Measurements from ENCODE around the gene XPO6.
A peak's percentile ranks its signal among the peaks of the same experiment; 100 is the strongest.
"Not testable (repeated sequence)": the region's sequence is repeated elsewhere in the genome, so short reads cannot be mapped to it uniquely, and the experiment has no call there.

XPO6 gene

GRCh38 chr16:28145796-28146195 is 66.0 kb downstream of the XPO6 start:
- DNase-seq: no peak

DNA sequence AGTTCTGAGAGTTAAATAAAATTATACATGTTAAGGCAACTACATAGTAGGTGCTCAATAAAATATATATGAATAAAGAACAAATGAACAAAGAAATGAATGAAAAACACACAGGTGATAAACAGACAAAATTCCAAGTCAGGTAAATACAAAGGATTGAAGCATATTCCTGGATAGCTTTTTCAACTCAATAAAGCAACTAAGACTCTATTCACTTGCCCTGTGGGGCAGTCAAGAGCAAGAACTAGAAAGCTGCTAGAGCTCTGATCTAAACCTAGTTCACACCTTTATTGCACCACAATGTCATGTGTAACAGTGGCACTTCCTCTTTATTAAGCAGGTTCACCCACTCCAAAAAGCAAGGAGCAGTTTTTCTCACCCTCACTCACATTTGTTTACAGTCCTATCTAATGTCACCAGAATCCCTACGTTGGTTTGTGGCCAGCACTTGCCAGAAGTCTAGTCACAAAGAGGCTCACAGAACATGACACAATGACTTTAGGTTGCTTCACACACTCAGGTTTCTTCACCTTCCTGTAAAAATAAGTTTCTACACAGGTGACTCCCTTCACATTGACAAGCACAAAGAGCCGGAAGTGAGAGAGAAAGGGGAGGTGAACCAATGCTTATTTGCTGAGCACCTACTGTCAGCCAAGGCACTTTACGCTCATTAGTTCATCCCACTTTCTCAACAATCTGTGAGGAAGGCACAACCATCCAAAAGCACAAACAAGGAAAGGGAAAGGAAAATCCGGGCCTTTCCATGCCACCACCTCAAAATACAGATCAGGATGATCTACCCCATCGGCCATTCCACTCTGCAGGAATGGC is 70.8 kb downstream of the XPO6 start:
- DNase-seq: peak; percentile 75

DNA sequence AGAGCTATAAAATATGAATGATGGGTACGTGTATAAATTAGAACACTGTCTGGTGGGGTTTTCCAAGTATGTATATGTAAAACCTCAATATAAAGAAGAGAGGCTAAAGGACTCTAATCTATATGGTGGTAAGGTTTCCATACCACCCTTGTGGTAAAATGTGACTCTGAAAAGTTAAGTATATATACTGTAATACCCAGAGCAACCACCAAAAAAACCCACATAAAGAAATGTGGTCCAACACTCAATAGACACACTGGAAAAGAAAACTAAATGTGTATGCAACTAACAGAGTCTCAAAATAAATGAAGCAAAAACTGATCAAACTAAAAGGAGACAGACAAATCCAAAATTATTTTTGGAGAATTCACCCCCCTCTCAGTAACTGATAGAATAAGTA is 72.2 kb downstream of the XPO6 start:
- no peak for DNase-seq

DNA sequence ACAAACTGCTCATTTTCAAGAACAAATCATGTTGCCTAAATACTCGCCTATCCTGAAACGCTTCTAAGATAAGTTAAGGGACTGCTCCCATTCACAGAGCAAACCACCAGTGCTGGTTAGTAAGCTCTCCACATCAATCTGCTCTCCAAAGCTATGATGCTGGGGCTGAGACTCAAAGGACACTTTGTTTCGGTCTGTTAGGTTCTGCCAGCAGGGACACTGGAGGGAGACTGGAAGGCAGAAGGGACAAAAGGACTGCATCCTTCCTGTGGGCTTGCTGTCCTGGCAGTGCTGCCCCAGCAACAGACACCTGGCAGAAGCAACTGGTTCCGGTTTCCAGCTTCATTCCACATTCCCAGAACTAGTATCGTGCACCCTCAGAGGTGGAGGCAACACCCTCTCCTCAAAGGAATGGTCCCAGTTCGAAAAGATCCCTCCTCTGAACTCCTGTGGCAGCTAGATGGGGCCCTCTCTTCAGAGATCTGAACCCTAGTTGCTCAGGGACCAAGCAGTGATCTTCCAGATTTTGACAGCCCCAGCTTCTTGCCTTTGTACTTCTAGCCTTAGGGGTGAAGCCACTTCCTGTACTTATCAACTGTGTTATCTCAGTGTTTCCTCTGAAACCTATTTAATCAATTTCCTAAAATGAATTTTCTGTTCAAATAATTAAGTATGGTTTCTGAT is 74.9 kb downstream of the XPO6 start:
- DNase-seq: peak; percentile 69

GRCh38 chr16:28133666-28134065 is 78.1 kb downstream of the XPO6 start:
- DNase-seq: no peak

- DNase-seq: no peak
These were observed 79.9 kb downstream of the XPO6 start for GRCh38 chr16:28131743-28132393.

GRCh38 chr16:28131181-28131580 is 80.6 kb downstream of the XPO6 start:
- no peak for DNase-seq

DNA sequence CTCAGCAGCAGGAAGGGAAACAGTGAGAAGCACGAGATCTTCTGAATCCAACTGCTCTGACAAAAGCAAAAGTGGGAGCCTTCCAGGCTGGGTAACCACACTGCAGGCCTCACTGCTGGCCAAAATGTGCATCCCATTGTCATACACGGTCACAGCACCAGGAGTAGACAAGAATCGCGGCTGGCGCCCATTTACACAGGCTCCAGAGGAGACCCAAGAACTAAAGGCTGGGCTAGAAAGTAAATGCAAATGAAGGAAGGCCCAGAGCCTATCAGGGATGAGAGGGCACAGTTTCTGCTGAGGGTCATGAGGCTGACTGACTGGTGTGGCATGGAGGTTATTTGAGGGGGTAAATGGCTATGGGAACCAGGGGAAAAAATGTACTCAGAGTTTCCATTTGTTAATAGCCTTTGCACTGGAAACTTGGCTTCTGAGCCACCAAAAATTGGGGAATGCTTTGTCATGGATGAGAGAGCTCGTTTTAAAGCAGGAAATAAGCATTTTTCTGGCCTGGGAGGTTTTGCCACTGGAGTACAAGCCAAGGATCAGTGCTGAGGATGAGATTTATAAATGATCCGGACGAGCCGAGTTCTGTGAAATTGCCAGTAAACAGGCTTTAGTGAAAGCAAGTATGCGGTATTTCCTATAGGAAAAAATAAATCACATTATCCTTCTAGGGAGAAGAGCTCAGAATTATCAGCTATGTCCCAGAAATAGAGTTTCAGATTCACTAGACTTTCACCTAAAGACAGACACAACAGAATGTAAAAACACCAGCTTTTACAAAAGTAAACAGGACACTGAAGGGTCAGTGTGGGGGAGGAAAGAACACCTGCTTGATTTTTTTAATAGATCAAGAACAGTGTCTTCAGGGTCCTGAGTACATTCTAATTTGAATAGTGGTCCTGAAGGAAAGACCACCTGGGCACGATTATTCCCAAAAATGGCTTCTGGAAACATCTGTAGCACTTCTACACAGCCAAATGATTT is 81.4 kb downstream of the XPO6 start:
- no peak for DNase-seq

- DNase-seq: no peak
These were observed 84.8 kb downstream of the XPO6 start for GRCh38 chr16:28126684-28127620.

DNA sequence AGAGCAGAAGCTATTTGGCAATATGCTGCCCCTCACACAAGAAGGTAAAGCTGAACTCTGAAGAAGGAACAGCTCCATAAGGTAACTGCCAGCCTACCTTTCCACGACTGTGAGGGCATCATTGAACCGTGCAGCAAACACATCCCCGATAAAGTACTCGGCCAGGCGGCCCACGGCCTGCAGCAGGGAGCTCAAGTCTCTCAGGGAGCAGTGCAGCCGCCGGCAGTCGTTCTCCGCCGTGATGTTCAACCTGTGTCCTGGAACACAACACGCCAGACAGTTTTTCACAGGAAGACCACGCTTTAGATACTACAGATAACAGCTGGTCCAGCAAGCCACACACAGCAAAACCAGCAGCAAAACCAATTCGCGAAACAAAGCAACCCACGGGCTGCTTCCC is 86.2 kb downstream of the XPO6 start:
- no peak for DNase-seq

GRCh38 chr16:28121527-28121926 is 90.2 kb downstream of the XPO6 start:
- DNase-seq: no peak

DNA sequence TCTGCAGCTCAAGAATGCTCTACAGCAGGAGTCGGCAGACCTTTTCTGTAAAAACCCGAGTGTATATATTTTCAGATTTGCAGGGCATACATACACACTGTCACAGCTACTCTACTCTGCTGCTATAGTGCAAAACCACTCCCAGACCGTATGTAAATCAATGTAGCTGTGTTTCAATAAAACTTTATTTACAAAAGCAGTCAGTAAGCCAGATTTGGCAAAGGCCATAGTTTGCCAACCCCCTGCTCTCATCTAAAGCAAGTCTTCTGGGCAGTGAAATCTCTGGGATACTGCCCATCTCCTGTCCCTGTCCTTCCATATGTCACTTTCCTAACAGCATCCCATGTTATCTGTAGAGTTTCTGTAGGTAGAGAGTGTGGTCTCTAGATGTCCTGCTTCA is 91.0 kb downstream of the XPO6 start:
- no peak for DNase-seq

DNA sequence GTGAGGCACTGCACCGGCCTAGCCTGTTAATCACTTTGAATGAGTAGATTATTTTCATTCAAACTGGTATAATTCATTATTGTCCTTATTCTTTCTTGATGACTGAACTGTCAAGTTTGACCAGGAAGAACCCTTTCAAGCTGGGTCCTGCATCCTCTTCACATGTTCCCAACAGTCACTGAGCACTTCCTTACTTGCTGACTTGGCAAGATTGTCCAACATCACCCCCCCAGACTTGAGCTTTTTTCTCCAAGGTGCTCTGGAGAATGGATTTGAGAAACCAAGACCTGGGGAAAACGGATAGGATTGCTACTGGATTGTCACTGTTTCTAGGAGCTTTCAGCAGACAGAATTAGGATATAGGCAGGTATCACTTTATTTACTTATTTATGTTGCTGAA is 93.1 kb downstream of the XPO6 start:
- no peak for DNase-seq

GRCh38 chr16:28117168-28117565 is 94.6 kb downstream of the XPO6 start:
- DNase-seq: no peak

DNA sequence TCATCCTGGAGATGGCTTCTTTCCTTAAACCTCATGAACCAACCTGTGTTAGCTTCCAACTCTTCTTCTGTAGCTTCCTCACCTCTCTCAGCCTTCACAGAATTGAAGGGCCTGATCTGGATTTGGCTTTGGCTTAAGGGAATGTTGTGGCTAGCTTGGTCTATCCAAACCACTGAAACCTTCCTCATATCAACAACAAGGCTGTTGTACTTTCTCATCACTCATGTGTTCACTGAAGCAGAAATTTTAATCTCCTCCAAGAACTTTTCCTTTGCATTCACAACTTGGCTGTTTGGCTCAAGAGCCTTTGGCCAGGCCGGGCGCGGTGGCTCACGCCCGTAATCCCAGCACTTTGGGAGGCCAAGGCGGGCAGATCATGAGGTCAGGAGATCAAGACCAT is 95.9 kb downstream of the XPO6 start:
- DNase-seq: not testable (repeated sequence)

DNA sequence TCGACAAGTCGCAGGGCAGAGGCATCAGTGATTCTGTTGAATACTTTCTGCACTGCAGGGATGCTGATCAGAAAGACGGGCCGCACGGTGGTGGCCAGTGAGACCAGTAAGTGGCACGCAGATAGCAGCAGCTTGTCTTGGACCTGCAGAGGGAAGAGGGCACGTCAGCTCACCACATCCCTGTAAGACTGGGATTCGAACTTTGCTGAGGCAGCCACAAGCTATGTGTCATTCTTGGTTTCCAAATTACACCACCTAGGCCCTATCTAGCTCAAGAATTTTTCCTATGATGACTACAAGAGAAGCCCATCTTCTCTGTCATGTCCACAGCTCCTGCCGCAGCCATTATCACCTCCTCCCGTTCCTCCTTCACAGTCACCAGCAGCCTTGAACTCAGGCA is 98.9 kb downstream of the XPO6 start:
- no peak for DNase-seq

GRCh38 chr16:28110977-28111376 is 100.8 kb downstream of the XPO6 start:
- no peak for DNase-seq

DNA sequence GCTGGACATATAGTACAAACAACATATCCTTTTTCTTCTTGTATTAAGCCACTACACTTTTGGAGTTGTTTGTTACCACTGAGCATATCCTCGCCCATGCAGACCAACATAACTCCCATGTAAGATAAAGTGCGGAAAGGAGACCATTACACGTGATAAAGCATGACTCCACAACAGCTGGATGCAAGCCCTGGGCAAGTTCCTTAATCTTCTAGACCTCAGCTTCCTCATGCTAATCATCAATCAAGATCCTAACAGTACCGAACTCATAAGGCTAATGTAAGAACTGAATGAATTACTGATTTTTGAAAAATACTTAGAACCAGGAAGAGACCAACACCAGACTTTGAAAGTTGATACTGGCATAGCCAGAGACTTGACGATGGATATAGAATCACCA is 101.3 kb downstream of the XPO6 start:
- no peak for DNase-seq

DNA sequence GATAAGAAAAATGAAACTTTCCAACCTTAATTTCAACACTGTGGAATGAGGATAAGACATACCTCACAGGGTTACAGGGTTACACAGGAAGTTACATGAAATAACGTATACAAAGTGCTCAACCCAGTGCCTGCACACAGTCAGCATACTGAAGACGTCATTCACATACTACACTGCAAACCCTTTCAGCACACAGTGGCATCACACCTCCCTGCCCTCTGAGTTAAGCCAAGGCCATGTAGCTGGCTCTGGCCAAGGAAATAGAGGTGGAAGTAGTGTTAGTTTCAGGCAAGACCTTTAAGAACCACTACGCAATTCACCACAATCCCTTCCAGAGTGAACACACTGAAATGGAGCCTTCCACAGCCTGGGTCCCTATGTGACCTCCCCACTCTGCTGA is 101.7 kb downstream of the XPO6 start:
- no peak for DNase-seq

GRCh38 chr16:28108590-28109247 is 103.0 kb downstream of the XPO6 start:
- no peak for DNase-seq

- DNase-seq: no peak
These were observed 104.5 kb downstream of the XPO6 start for GRCh38 chr16:28107232-28107631.

All from activated effector memory CD4-positive, alpha-beta T cell treated with anti-CD3 and anti-CD28 coated beads, Interleukin-2, amount 50 U/mL, for 16 hours (primary cell).